ENCODE data around the gene TBC1D22A.

DNA sequence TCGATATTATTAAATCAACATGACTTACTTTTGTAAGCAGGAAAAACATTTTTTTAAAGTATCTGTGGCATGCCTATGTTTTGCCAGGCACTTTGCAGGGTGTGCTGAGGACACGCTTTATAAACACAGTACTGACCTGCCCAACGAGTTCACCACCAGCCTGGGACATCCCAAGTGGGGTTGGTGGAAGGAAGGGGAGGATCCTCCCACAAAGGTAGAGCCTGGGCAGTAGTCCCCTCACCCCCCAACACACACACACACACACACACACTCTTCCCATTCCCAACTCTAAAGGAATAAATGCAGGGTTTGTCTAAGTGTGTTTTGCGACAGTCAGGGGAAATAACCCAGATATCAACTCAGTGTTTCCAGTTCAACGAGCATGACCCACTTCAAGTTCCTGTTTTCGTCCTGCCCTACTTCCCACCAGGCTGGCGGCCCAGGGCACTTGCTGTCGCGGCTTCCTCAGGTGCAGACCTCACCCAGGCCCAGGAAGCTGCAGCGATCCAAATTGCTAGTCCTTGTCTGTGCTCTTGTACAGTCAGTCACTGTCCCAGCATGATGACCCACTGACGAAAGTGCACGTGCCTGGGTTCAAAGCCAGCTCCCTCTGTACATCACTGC lies 27.5 kb upstream of the TBC1D22A start:
- no peak for TF ChIP-seq EZH2 (IDR thresholded peaks at IDR 0.05; ENCODE audit: insufficient read depth, low read length)
- TF ChIP-seq, protein P1, sequence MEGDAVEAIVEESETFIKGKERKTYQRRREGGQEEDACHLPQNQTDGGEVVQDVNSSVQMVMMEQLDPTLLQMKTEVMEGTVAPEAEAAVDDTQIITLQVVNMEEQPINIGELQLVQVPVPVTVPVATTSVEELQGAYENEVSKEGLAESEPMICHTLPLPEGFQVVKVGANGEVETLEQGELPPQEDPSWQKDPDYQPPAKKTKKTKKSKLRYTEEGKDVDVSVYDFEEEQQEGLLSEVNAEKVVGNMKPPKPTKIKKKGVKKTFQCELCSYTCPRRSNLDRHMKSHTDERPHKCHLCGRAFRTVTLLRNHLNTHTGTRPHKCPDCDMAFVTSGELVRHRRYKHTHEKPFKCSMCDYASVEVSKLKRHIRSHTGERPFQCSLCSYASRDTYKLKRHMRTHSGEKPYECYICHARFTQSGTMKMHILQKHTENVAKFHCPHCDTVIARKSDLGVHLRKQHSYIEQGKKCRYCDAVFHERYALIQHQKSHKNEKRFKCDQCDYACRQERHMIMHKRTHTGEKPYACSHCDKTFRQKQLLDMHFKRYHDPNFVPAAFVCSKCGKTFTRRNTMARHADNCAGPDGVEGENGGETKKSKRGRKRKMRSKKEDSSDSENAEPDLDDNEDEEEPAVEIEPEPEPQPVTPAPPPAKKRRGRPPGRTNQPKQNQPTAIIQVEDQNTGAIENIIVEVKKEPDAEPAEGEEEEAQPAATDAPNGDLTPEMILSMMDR (IDR thresholded peaks at IDR 0.05; ENCODE audit: insufficient read depth, low read depth, low read length): no peak

Measured in astrocyte (in vitro differentiated cells and primary cell).